NOMO-1 treated with dmso at 0.1 percent for 144 hours (cell line): Measurements from ENCODE around the gene SLC43A2.
"Not testable (repeated sequence)": the region's sequence is repeated elsewhere in the genome, so short reads cannot be mapped to it uniquely, and the experiment has no call there.

Source experiments
- DNase-seq: peaks from one replicate; lab custom pipeline; 2025; ENCODE audit not compliant: unreplicated experiment; lab: John Stamatoyannopoulos, UW

SLC43A2 gene

GRCh38 chr17:1563471-1563785 is 65.2 kb downstream of the SLC43A2 start:
- not testable (repeated sequence) for DNase-seq

- DNase-seq: no peak
Measured at GRCh38 chr17:1562176-1562643, 66.4 kb downstream of the SLC43A2 start.

- peak; percentile 6 for DNase-seq
Measured at GRCh38 chr17:1561420-1562175, 67.0 kb downstream of the SLC43A2 start.

- DNase-seq: no peak
Measured at GRCh38 chr17:1560858-1561355, 67.7 kb downstream of the SLC43A2 start.

DNA sequence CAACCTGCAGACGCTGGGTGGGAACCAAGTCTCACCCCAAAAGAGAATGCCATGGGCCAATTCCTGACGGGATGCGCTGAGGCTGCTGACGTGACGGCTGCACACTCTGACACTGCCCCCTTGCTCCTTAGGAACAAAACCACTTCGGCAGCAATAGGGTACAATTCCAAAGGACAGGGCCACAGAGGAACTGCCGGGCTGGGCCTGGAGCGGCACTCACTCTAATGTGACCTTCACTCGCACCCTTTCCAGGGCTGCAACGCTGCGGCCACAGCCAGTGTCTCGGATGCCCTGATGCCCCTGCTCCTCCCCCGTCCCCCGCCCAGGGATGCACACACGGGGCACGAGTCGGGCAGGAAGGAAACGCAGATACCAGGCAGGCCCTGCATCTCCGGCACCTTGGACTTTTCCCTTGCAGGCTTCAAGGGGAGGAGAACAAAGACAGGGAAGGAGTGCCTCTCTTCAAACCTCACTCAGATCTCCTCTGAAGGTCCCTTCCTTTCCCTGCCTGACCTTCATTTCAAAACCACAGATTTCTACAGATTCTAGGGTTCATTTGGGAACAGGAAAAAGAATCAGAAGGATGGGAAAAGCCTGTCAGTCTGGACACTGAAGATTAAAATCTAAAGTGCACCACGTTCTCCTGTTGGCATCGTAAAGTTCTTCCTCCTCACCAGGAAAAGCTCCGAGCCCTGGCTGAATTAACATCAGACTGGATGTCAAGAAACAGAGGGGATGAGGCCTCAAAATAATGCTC is 68.4 kb downstream of the SLC43A2 start:
- DNase-seq: no peak

DNA sequence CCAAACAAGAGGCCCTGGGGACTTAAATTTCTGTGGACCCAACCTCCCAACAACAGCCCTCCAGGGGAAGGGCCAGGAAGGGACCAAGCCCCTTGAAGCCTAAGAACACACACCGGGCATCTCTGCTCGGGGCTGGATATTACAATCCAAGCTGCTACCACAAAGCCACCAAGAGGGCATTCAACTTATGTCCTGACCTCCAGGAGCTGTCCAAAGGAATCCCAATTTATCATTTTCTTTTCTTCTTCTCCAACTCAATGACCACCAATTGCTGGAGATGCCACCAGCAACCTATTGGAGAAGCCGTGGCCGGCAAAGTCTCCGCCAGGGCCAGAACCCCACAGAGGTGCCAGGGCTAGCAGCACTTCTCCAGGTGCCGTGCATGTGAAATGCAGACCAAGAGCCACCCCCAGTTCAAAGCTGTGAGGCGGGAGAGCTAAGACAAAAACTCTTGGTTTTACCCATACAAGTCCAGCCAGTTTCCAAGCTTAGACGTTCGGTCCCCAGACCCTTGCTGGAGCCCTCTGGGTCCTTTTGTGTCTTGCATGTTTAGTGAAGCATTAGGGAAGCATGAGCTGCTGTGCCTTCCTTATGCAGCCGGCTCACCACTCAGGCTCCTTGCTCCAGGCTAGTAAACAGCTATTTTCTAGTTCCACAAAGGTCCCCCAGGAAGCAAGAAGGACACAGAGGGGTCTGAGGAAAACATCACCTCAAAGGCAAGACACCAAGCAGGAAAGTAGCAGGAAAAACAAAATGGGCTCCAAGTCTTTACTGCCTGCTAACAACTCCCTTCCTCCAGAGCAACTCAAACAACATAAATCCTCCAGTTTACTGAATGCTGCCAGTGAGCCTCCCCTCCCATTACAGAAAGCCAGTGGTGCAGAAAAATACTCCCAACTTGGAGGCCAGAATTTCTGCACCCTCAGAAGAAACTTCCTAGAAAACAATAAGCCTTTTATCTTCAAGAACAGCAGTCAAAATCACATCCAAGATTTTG is 69.3 kb downstream of the SLC43A2 start:
- DNase-seq: no peak

DNA sequence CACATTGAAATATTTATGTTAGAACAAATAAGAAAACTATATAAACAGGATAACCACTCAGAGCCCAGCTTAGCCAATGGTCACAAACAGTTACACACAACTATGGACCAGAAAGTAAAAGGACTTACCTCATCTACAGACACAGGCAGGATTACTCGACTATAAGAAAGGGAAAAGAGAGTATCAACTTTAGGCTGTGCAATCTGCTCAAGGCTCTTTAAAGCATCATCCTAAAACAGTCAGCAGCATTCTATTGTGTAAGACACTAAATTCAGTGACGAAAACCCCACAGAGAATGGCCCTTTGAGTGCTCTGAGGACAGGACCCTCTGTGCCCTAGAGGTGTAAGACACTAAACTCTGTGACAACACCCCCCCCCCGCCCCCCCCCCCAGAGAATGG is 70.2 kb downstream of the SLC43A2 start:
- no peak for DNase-seq

DNA sequence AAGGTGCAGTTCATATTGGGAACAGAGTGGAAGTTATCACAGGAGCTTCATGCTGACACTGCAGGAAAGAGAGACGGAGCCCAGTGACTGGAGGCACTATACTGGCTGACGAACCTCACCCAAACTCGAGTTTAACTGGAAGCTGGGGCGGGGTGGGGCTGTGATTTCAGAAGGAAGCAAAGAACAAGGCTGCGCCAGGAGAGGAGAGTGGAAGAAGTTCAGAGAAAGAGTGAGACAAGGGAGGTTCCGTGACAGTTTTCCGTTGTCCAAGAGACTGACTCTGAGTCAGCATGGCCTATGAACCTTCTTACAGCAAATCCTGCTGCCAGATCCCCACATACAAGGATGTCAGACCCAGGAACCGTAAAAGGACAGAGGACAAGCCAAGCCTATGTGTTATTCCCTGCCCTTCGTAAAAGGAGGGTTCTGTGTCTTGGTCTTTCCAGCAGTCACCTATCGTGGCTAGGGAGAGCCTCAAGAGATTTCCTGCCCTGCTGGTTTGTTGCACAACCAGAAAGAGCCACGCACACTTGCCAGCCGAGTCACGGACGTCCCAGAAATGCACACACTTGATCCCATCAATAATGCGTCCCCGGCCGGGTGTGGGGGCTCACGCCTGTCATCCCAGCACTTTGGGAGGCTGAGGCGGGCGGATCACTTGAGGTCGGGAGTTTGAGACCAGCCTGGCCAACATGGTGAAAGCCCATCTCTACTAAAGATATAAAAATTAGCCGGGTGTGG is 71.1 kb downstream of the SLC43A2 start:
- DNase-seq: no peak

- DNase-seq: peak; percentile 79
Measured at GRCh38 chr17:1555651-1556471, 72.8 kb downstream of the SLC43A2 start.

DNA sequence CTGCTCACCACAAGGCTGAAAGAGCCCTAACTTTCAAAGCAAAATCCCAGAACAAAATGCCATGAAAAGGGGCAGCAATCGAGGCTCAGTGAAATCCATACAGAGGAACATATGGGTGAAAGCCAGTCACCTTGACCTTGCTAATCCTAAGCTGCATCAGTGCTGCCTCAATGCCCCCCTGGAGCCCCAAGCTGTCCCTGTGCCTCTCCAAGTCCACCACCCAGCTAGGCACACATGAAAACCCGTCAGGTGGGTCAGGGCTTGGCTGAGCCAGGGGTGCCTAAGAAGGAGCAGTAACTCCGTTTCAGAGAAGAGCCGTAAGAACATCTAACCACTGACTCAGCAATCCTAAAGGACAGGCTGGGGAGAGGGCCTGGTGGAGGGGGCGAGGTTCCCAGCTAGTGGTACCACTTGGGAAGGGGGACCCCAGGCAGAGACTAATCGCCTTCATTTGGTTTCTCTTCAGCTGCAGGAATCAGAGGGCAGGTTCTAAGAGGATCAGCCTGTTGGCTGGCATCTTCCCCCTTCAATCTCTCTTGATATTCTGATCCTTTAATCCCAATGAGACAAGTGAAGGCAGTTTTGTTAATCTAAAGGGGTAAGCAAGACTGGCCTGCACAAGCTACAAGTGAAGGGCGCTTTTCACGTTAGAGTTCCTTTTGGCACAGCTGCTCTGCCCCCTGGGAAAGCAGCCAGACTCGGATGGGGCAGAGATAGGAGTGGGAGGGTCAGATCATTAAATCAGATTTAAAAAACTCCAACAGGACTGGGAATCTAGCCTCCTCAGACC is 73.7 kb downstream of the SLC43A2 start:
- DNase-seq: no peak

DNA sequence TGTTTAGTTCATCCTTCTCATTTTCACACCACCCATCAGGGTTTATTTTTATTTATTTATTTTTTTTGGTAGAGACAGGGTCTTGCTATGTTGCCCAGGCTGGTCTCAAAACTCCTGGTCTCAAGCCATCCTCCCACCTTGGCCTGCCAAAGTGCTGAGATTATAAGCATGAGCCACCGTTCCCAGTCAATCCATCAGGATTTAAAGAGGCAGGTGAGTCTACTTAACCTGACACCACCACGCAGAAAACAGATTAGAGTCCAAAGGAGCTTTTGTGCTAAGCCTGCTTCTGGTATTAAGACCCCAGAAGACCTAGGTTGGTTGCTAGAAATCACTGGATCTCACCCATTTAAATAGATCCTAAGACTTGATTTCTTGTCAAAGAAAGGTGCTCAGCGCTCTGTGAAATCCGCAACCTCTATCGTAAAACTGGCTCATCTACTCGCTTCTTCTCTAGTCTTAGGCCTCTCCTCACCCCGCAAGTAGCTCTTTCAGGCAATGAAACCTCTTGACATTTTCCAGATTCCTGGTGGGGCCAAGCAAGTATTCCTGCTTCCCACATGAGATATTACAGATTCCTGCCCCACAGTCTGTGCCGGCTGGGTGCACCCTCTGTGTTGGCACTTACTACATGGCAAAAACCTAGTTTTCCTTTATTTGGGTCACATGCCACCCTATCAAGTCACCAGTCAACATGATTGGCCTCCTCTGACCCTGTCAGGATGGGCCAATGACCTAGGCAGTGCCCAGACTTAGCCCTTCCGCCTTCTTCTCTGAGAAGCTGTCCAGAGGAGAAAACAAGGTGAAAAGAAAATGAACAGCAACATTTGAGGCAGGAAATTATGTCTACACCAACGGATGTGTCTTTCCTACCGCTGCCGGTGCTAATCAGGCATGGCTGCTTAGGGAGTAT is 75.0 kb downstream of the SLC43A2 start:
- DNase-seq: no peak

DNA sequence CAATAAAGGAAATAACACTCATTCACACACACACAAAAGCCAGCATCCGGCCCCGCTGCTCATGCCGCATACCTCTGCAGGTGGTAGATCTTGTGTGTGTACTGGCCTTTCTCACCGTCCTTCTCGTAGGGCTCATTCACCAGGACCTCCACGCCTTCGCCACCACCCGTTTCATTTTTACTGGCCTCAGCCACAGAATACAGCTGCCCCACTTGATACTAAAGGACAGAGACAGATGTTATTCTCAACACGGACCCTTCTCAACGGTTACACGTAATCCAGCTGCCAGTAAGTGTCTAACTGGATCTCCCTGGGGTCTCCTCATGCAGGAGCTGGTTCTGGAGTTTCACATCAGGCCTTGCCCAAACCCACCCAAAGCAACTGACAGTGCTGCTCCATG is 75.7 kb downstream of the SLC43A2 start:
- no peak for DNase-seq

- no peak for DNase-seq
Measured at GRCh38 chr17:1551741-1552140, 76.9 kb downstream of the SLC43A2 start.

DNA sequence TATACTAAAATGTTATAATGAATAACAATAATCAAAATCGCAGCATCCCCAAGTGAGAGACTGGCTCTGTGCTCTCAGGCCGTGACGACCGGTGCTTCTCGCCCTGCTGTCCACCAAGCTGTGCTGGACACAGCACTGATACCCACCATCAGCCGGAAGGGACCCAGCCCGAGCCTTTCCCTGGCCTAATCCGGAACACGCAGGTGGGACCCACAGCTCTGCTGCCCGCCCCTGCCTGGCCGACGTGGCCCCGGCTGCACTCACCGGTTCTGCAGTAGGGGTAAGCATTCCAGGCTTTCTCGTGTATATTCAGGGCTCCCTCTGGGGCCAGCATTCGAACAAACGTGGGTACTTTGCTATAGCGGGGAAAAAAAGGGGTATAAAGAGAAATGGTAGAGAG is 80.6 kb downstream of the SLC43A2 start:
- no peak for DNase-seq

GRCh38 chr17:1546292-1546922 is 82.2 kb downstream of the SLC43A2 start:
- DNase-seq: no peak

DNA sequence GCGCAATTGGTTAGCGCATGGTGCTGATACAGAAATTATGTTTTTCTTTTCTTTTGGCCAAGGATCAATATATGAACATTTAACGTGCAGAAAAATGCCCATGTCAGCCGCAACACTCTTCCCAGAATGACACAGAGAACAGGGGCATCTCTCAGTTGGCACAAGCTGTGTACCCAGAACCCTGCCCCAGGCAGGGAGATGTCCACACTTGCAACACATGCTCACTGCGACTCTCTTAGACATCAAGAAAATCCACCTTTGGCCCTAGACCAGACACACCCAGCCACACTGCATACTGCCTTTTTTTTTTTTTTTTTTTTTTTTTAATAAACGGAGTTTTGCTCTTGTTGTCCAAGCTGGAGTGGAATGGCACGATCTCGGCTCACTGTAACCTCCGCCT is 83.0 kb downstream of the SLC43A2 start:
- DNase-seq: no peak

- DNase-seq: no peak
Measured at GRCh38 chr17:1542316-1542715, 86.3 kb downstream of the SLC43A2 start.
